Keratinocyte (primary cell): Measurements from ENCODE around the gene MCAM. TPM values are rescaled to one million over a fixed set of nuclear protein-coding genes. Genes with fewer than 3 reads are reported as not detected.

Experiments used
- DNase-seq: peaks from one replicate; pipeline ENCODE4 v3.0.0-alpha.2; 2011; ENCODE audit warnings: low read depth, missing footprints, low spot score
- FAIRE-seq: peaks from 2 replicates; lab custom pipeline; 2011; peaks lifted over from hg19 to GRCh38; lab: Jason Lieb, UNC
- H2AFZ ChIP-seq: 2 replicates; pipeline ENCODE4 v1.6.0; 2012; ENCODE audit warnings: low read length, control low read depth, inconsistent platforms; ENCODE audit not compliant: control insufficient read depth
- H3K27ac ChIP-seq: 2 replicates; pipeline ENCODE4 v1.5.1; 2011; ENCODE audit warnings: low read length; ENCODE audit not compliant: control insufficient read depth, insufficient read depth
- H3K27me3 ChIP-seq: 3 replicates; pipeline ENCODE4 v1.6.0; 2011; ENCODE audit warnings: low read length; ENCODE audit not compliant: control insufficient read depth, insufficient read depth; ENCODE audit errors: extremely low read depth
- H3K36me3 ChIP-seq, 2 experiments: 2 replicates in 1 of 2; 3 replicates in 1 of 2; pipeline ENCODE4 v1.5.1; 2011; ENCODE audit warnings: low read length in 2 of 2, mild to moderate bottlenecking in 1 of 2; ENCODE audit not compliant: control insufficient read depth in 2 of 2, insufficient read depth in 2 of 2; ENCODE audit errors: extremely low read depth in 1 of 2
- H3K4me1 ChIP-seq: 3 replicates; pipeline ENCODE4 v1.5.1; 2011; ENCODE audit warnings: low read length; ENCODE audit not compliant: control insufficient read depth, insufficient read depth; ENCODE audit errors: extremely low read depth
- H3K4me2 ChIP-seq: 3 replicates; pipeline ENCODE4 v1.6.0; 2011; ENCODE audit warnings: low read depth, low read length; ENCODE audit not compliant: control insufficient read depth, insufficient read depth; ENCODE audit errors: extremely low read depth
- H3K4me3 ChIP-seq, 3 experiments: fragments of 200-600 bp in 1 of 3; sonication (generic) in 1 of 3; 2 replicates in 2 of 3; 3 replicates in 1 of 3; pipeline ENCODE4 v1.5.1; 2011 to 2016; ENCODE audit warnings: low read length in 3 of 3, mild to moderate bottlenecking in 3 of 3, control low read depth in 2 of 3, inconsistent platforms in 1 of 3, low read depth in 1 of 3, mixed read lengths in 1 of 3, mixed run types in 1 of 3, moderate library complexity in 1 of 3; ENCODE audit not compliant: control insufficient read depth in 2 of 3, insufficient read depth in 2 of 3; ENCODE audit errors: extremely low read depth in 1 of 3
- H3K79me2 ChIP-seq: 2 replicates; pipeline ENCODE4 v1.6.0; 2012; ENCODE audit warnings: low read length; ENCODE audit not compliant: control insufficient read depth, insufficient read depth
- H3K9ac ChIP-seq: 3 replicates; pipeline ENCODE4 v1.6.0; 2011; ENCODE audit warnings: low read length; ENCODE audit not compliant: control insufficient read depth, insufficient read depth; ENCODE audit errors: extremely low read depth
- H3K9me1 ChIP-seq: 3 replicates; pipeline ENCODE4 v1.6.0; 2011; ENCODE audit warnings: low read length; ENCODE audit not compliant: control insufficient read depth, insufficient read depth; ENCODE audit errors: extremely low read depth
- H3K9me3 ChIP-seq: 2 replicates; pipeline ENCODE4 v1.5.1; 2012; ENCODE audit warnings: low read depth, low read length; ENCODE audit not compliant: control insufficient read depth
- H4K20me1 ChIP-seq: 3 replicates; pipeline ENCODE4 v1.6.0; 2011; ENCODE audit warnings: low read length; ENCODE audit not compliant: control insufficient read depth, insufficient read depth; ENCODE audit errors: extremely low read depth
- EZH2 ChIP-seq: IDR thresholded peaks from one replicate; pipeline ENCODE4 v1.6.1; 2012; ENCODE audit warnings: inconsistent platforms, mild to moderate bottlenecking, low read length, moderate library complexity
- dilution Hi-C: fragments of 300-500 bp; cut with MboI; formaldehyde crosslinking; loops from one replicate; pipeline ENCODE4 v1.7.0; 2020; ENCODE audit warnings: low sequenced_read_pairs; ENCODE audit not compliant: extremely low pct_ligation_motif_present
- polyA plus RNA-seq, 5 experiments: library from polyadenylated mRNA; depleted of rRNA in 3 of 5; stranded (reverse) in 3 of 5; stranded (forward) in 1 of 5; unstranded in 1 of 5; fragments of >200 nt; gene quantifications; 1 replicate in 1 of 5; 2 replicates in 3 of 5; 3 replicates in 1 of 5; pipeline versions ENCODE4 v1.2.1 to v1.2.3, GENCODE V29; 2011 to 2012; ENCODE audit warnings: missing spikeins in 2 of 5, low read depth in 1 of 5, low replicate concordance in 1 of 5
- TF ChIP-seq, protein P1 (sequence below), 3 experiments: IDR thresholded peaks in 1 of 3; conservative IDR thresholded peaks in 1 of 3; optimal IDR thresholded peaks in 1 of 3; 2 replicates in 2 of 3; 3 replicates in 1 of 3; pipeline versions ENCODE3 to v1.5.1; 2011; ENCODE audit warnings: low read length in 3 of 3, mild to moderate bottlenecking in 3 of 3, moderate library complexity in 2 of 3, control low read depth in 1 of 3, inconsistent platforms in 1 of 3; ENCODE audit not compliant: insufficient read depth in 2 of 3; ENCODE audit errors: extremely low read depth in 1 of 3

Gene MCAM
- polyA plus RNA-seq, 1 donor (not counting 4 experiments of a cell fraction or from before 2014, with no cell fraction given), result 8.5 TPM

DNA sequence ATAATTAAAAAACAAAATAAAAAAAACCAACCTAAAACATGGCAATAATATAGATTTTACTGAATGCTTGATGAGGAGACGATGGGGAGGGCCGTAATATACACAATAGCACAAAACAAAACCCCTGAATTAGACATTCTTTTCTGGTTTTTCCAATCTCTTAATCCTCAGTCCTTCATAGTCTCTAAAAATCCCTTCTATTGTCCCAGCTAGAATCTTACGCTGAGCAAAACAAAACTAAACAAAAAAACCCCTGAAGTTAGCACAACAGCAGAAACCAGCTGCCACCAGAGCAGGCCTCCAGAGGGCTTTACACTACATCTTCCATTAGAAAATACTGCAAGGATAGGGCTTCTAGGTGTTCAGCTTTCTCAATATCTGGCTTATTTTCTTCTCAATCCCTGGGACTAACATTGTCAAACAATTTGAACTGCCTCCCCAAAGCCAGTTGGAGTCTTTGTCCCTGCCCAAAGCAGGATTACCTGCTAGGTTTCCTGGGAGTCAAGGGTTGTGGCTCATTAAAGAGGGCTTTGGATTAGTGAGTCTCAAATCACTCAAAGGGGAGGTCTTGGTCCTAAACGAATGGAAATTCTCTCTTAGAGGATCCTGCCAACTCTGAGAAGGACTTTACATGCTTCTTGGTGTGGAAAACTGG lies 15.3 kb upstream of the MCAM start:
- TF ChIP-seq, protein P1, sequence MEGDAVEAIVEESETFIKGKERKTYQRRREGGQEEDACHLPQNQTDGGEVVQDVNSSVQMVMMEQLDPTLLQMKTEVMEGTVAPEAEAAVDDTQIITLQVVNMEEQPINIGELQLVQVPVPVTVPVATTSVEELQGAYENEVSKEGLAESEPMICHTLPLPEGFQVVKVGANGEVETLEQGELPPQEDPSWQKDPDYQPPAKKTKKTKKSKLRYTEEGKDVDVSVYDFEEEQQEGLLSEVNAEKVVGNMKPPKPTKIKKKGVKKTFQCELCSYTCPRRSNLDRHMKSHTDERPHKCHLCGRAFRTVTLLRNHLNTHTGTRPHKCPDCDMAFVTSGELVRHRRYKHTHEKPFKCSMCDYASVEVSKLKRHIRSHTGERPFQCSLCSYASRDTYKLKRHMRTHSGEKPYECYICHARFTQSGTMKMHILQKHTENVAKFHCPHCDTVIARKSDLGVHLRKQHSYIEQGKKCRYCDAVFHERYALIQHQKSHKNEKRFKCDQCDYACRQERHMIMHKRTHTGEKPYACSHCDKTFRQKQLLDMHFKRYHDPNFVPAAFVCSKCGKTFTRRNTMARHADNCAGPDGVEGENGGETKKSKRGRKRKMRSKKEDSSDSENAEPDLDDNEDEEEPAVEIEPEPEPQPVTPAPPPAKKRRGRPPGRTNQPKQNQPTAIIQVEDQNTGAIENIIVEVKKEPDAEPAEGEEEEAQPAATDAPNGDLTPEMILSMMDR (optimal IDR thresholded peaks at IDR 0.05 in 1 of 3, IDR thresholded peaks at IDR 0.05 in 1 of 3, conservative IDR thresholded peaks at IDR 0.05 in 1 of 3; ENCODE audit: extremely low read depth in 1 of 3, insufficient read depth in 2 of 3, low read length in 3 of 3), result no peak
- TF ChIP-seq EZH2, result no peak
- DNase-seq (no peak), FAIRE-seq (no peak)
- H3K9me1 ChIP-seq, result no peaks in the 10 kb centered on the region
- peaks cover 4 to 14% of the 10 kb centered on the region in 2 experiments for H3K36me3 ChIP-seq
- dilution Hi-C loops, result no loop called here
- peaks cover 13% of the 10 kb centered on the region for H3K4me1 ChIP-seq
- no peak overlapping the region for H3K4me3 ChIP-seq
- no peak overlapping the region for H3K27ac ChIP-seq
- H4K20me1 ChIP-seq, result no peaks in the 10 kb centered on the region
- H3K4me2 ChIP-seq, result no peak overlapping the region
- no peak overlapping the region for H2AFZ ChIP-seq
- no peak overlapping the region for H3K9ac ChIP-seq
- H3K27me3 ChIP-seq, result no peaks in the 10 kb centered on the region
- no peaks in the 10 kb centered on the region for H3K9me3 ChIP-seq
- H3K79me2 ChIP-seq, result peaks cover 23% of the 10 kb centered on the region

GRCh38 chr11:119330237-119330636 lies 13.3 kb upstream of the MCAM start:
- no peak for FAIRE-seq
- dilution Hi-C loops, result no loop called here

More at GRCh38 chr11:119330237-119330636, 13.3 kb upstream of the MCAM start:
- Histone ChIP-seq H3K9ac (no peak overlapping the region), H3K79me2 (peaks cover 7% of the 10 kb centered on the region), H4K20me1 (no peaks in the 10 kb centered on the region), H3K9me3 (no peaks in the 10 kb centered on the region), H3K4me2 (no peak overlapping the region), H3K36me3 (no peaks in the 10 kb centered on the region), H3K4me1 (peaks cover 9% of the 10 kb centered on the region), H3K4me3 (no peak overlapping the region), H3K9me1 (no peaks in the 10 kb centered on the region), H3K27ac (no peak overlapping the region), H2AFZ (no peak overlapping the region), H3K27me3 (no peaks in the 10 kb centered on the region)
- no peak for DNase-seq
- TF ChIP-seq EZH2, result no peak
- TF ChIP-seq, protein P1 (optimal IDR thresholded peaks at IDR 0.05 in 1 of 3, IDR thresholded peaks at IDR 0.05 in 1 of 3, conservative IDR thresholded peaks at IDR 0.05 in 1 of 3; ENCODE audit: extremely low read depth in 1 of 3, insufficient read depth in 2 of 3, low read length in 3 of 3), result no peak
